ENCODE results near the gene CLK4. TPM values are rescaled to one million over a fixed set of nuclear protein-coding genes. Genes with fewer than 3 reads are reported as not detected.

Gene CLK4
- total and polyA plus RNA-seq, 2 of the 8 experiments (the other 6 are each of a cell fraction or from before 2014, with no cell fraction given), result 8.1 to 12.6 TPM

DNA sequence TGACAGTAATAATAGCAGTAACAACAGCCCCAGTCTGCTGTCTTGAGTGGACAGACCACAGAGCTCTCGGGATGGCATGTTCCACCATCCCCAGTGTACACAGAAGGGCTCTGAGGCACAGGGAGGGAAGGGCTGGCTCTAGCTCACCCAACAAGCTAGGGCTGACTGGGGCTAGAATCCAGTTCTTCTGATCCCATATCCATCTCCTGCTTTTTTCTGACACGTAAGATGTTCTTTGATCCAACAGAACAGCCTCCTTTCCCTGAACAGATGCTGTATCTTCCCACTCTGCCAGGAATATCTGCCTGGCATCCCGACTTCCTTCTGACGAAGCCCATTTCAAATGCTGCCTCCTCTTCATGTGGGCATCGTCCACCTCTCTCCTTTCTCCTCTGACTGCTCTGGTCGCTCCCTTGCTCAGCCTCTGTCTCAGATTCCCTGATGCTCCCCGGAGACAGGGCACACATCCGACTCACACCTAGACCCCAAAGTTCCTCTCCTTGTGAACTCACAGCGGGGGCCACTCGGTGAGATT lies 43.6 kb upstream of the CLK4 start:
- no peak for DNase-seq (ENCODE audit: low read depth in 1 of 2, low spot score in 2 of 2)
- Histone ChIP-seq H3K4ac (replicated peaks; ENCODE audit: insufficient read length, low read depth, low read length) (no peak overlapping the region), H3K79me1 (ENCODE audit: low read depth, low read length) (no peaks in the 10 kb centered on the region), H3K4me1 (replicated peaks in 1 of 4; ENCODE audit: control insufficient read depth in 3 of 4, insufficient read depth in 4 of 4, low read length in 3 of 4) (peaks cover 0 to 1% (median 0%) of the 10 kb centered on the region in 4 experiments; a peak in 1 of 7 replicates), H4K91ac (replicated peaks; ENCODE audit: insufficient read length, low read length) (no peak overlapping the region), H3K23ac (ENCODE audit: insufficient read length) (no peak overlapping the region), H2BK120ac (replicated peaks; ENCODE audit: low read depth, low read length) (no peak overlapping the region), H3K9me3 (ENCODE audit: insufficient read depth in 2 of 2, low read depth in 1 of 2, low read length in 1 of 2) (no peaks in the 10 kb centered on the region; a peak in 1 of 4 replicates), H2AK5ac (ENCODE audit: low read depth, low read length) (no peak overlapping the region), H2BK20ac (ENCODE audit: low read length) (no peak overlapping the region), H2AFZ (ENCODE audit: low read length) (no peak overlapping the region), H3K4me2 (ENCODE audit: insufficient read depth in 1 of 2, low read depth in 2 of 2, low read length in 2 of 2) (no peak overlapping the region), H3K79me2 (ENCODE audit: control insufficient read depth in 1 of 2, insufficient read depth in 2 of 2, low read length in 2 of 2) (no peaks in the 10 kb centered on the region), H3K36me3 (ENCODE audit: control insufficient read depth in 2 of 4, insufficient read depth in 4 of 4, low read length in 3 of 4) (no peaks in the 10 kb centered on the region), H3K27me3 (replicated peaks in 1 of 4; ENCODE audit: control insufficient read depth in 3 of 4, extremely low read depth in 1 of 4, insufficient read depth in 3 of 4, low read length in 3 of 4) (no peaks in the 10 kb centered on the region), H2BK12ac (ENCODE audit: low read depth, low read length) (no peak overlapping the region), H3K9ac (replicated peaks in 1 of 4; ENCODE audit: extremely low read depth in 1 of 4, low read depth in 3 of 4, low read length in 3 of 4) (no peak overlapping the region), H4K20me1 (replicated peaks in 1 of 2; ENCODE audit: control insufficient read depth in 1 of 2, insufficient read depth in 2 of 2, low read length in 2 of 2) (no peaks in the 10 kb centered on the region), H3K27ac (ENCODE audit: low read depth, low read length) (no peak overlapping the region), H3K23me2 (ENCODE audit: low read depth, low read length) (no peaks in the 10 kb centered on the region; the same call in 1 of the 2 replicates), H3K4me3 (ENCODE audit: extremely low read depth in 1 of 4, insufficient read depth in 2 of 4, low read depth in 3 of 4, low read length in 4 of 4) (no peak overlapping the region), H4K5ac (ENCODE audit: insufficient read length, low read depth, low read length) (no peak overlapping the region), H3K14ac (ENCODE audit: insufficient read length) (no peak overlapping the region), H2BK5ac (ENCODE audit: low read depth, low read length) (no peak overlapping the region), H2BK15ac (ENCODE audit: low read length) (no peak overlapping the region), H4K8ac (ENCODE audit: extremely low read depth, insufficient read depth, low read length) (no peak overlapping the region), H3K56ac (replicated peaks; ENCODE audit: insufficient read length, low read depth, low read length) (no peak overlapping the region), H3K18ac (ENCODE audit: extremely low read depth, low read length) (no peak overlapping the region)
- no peak for TF ChIP-seq TAF1 (IDR thresholded peaks at IDR 0.05; ENCODE audit: low read depth, low read length)
- TF ChIP-seq MAFK (IDR thresholded peaks at IDR 0.05; ENCODE audit: low read depth, low read length), result no peak
- TF ChIP-seq SAP30 (IDR thresholded peaks at IDR 0.05; ENCODE audit: insufficient read depth, insufficient replicate concordance, low read length), result no peak
- no peak for TF ChIP-seq BRCA1 (IDR thresholded peaks at IDR 0.05; ENCODE audit: low read depth, low read length)
- no peak for TF ChIP-seq SRF (IDR thresholded peaks at IDR 0.05; ENCODE audit: low read depth, low read length)
- TF ChIP-seq RFX5 (IDR thresholded peaks at IDR 0.05; ENCODE audit: borderline replicate concordance, low read depth, low read length), result no peak
- ChIA-PET CTCF (ENCODE audit: partially characterized antibody) (interaction anchor here (1.1 to 1.4 kb wide), 2 partner anchors 60 to 209 kb away, joined by 3 to 4 read pairs; partner anchors contain the start of gene ZNF354A), POLR2A (ENCODE audit: partially characterized antibody) (no interaction called here)
- WGBS, 2 experiments (ENCODE audit: extremely low coverage in 1 of 2, insufficient coverage in 1 of 2, insufficient read length in 1 of 2, insufficient replicate concordance in 2 of 2, low coverage in 1 of 2, low lambda C conversion rate in 2 of 2, missing lambda C conversion rate in 1 of 2), result 83% methylated on average over 10 of the region's 10 CpGs; no CpG with 5 or more reads in 1 of the 2 experiments
- no peak for FAIRE-seq

All from H1 (cell line).